AG10803 (cell line): ENCODE data around the gene PPM1A.

Experiments used
- DNase-seq: peaks from one replicate; pipeline ENCODE4 v3.0.0; 2010; ENCODE audit warnings: low read depth
- H3K4me3 ChIP-seq: 2 replicates; pipeline ENCODE4 v1.5.1; 2011; ENCODE audit warnings: mild to moderate bottlenecking, low read length, control low read depth
- TF ChIP-seq, protein P1 (sequence below): conservative IDR thresholded peaks from 2 replicates; pipeline ENCODE4 v1.5.1; 2011; ENCODE audit warnings: mild to moderate bottlenecking, low read length, control low read depth, inconsistent platforms

The PPM1A gene

DNA sequence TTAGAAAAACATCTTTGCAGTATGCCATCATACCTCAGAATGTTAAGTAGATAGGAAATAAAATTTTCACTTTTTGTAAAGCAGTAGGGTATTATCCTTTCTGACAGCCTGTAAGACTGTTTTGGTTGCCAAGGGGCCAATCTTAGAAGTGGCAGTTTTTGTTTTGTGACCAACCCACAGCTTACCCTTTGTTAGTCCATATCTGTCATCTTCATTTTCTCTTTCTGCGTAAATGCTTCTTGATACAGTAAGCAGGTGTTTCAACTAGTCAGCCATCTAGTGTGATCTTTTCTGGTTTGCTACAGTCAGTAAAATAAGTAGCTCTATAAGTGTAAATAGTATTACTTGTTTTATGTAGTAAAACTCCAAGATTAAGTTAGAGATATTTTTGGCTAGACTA is 8.8 kb downstream of the PPM1A start:
- DNase-seq = no peak
- no peak overlapping the region for H3K4me3 ChIP-seq
- TF ChIP-seq, protein P1, sequence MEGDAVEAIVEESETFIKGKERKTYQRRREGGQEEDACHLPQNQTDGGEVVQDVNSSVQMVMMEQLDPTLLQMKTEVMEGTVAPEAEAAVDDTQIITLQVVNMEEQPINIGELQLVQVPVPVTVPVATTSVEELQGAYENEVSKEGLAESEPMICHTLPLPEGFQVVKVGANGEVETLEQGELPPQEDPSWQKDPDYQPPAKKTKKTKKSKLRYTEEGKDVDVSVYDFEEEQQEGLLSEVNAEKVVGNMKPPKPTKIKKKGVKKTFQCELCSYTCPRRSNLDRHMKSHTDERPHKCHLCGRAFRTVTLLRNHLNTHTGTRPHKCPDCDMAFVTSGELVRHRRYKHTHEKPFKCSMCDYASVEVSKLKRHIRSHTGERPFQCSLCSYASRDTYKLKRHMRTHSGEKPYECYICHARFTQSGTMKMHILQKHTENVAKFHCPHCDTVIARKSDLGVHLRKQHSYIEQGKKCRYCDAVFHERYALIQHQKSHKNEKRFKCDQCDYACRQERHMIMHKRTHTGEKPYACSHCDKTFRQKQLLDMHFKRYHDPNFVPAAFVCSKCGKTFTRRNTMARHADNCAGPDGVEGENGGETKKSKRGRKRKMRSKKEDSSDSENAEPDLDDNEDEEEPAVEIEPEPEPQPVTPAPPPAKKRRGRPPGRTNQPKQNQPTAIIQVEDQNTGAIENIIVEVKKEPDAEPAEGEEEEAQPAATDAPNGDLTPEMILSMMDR = no peak

- H3K4me3 ChIP-seq = no peak overlapping the region
- no peak for DNase-seq
- TF ChIP-seq, protein P1 = no peak
Measured at GRCh38 chr14:60265163-60265562, 16.1 kb downstream of the PPM1A start.

DNA sequence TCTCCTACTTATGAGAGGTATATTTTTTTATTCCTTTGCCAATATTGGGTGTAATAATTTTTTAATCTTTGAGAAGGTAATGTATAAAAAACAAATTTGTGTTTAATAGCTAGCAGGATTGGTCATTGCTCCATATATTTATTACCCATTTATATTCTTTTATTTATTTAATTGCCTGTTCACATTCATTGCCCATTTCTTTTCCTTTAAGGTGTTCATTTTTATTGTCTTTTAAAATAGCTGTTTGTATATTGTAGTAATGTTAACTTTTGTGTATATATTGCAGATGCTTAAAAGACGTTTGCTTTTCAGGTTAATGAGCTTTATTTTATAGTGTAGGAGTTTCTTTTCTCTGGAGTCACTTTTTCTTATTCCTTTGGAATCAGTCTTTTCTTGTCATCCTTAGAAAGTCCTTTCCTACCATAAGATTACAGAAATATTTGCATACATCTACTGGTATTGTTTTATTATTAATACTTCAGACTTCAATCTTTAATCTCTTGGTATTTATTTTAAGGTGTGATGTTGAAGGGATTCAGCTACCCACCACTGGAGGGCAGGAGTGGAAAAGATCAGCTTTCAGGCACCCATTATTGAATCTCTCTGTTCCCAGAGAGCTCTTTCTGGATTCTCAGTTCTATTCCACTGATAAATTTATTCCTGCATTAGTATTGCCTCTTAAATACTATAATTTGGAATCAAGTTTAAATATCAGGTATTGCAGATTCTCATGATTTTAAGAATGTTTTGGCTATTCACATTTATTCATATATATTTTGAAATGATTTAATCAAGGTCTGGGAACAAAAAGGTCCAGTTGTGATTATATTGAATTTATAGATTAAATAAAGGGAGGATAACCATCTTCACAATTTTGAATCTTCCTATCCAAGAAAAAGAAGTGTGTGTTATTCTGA is 17.3 kb downstream of the PPM1A start:
- DNase-seq = peak; percentile 9
- TF ChIP-seq, protein P1 = peak; percentile 57
- no peak overlapping the region for H3K4me3 ChIP-seq

- DNase-seq = no peak
- TF ChIP-seq, protein P1 = no peak
- H3K4me3 ChIP-seq = no peak overlapping the region
Measured at GRCh38 chr14:60272177-60272576, 23.2 kb downstream of the PPM1A start.

GRCh38 chr14:60273956-60274355 is 24.9 kb downstream of the PPM1A start:
- no peak for DNase-seq
- TF ChIP-seq, protein P1 = no peak
- H3K4me3 ChIP-seq = no peak overlapping the region

DNA sequence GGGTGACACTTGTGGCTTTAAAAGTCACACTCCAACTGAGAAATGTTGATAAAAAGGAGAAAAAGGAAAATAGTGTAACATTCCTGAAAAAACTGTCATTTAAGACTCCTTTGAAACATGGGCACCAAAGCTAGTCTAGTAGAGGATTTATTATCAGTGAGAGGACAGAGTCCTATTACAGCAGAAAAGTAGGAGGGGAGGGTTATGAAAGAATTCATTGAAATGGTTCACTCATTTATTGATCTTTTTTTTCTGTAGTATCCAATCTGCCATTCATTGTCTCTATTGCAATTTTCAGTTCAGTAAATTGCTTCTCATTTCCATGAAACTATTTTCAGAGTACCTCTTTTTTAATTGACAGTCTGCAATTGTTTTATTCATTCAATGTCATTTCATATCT is 25.4 kb downstream of the PPM1A start:
- no peak overlapping the region for H3K4me3 ChIP-seq
- DNase-seq = no peak
- TF ChIP-seq, protein P1 = no peak

- TF ChIP-seq, protein P1 = no peak
- H3K4me3 ChIP-seq = no peak overlapping the region
- DNase-seq = no peak
Measured at GRCh38 chr14:60275932-60276331, 26.9 kb downstream of the PPM1A start.
